Adipocyte (in vitro differentiated cells): Measurements from ENCODE around the gene GTPBP4.

ENCODE experiments used
- DNase-seq: peaks from one replicate; pipeline ENCODE4 v3.0.0-alpha.2; 2015; ENCODE audit warnings: low read depth
- H3K27me3 ChIP-seq: replicated peaks from 2 replicates; pipeline ENCODE4 v1.7.0; 2013; ENCODE audit warnings: mild to moderate bottlenecking, low read length, moderate library complexity; ENCODE audit not compliant: control insufficient read depth, insufficient read depth
- H3K36me3 ChIP-seq: 2 replicates; pipeline ENCODE4 v1.7.0; 2013; ENCODE audit warnings: low read length, mild to moderate bottlenecking, moderate library complexity; ENCODE audit not compliant: control insufficient read depth, insufficient read depth, severe bottlenecking
- H3K4me1 ChIP-seq: 2 replicates; pipeline ENCODE4 v1.7.0; 2013; ENCODE audit warnings: mild to moderate bottlenecking, low read length, moderate library complexity; ENCODE audit not compliant: control insufficient read depth, insufficient read depth
- H3K4me3 ChIP-seq: 2 replicates; pipeline ENCODE4 v1.7.0; 2013; ENCODE audit warnings: mild to moderate bottlenecking, low read length, moderate library complexity
- H3K9ac ChIP-seq: 2 replicates; pipeline ENCODE4 v1.7.0; 2013; ENCODE audit warnings: mild to moderate bottlenecking, low read length, moderate library complexity
- H3K9me3 ChIP-seq: 2 replicates; pipeline ENCODE4 v1.7.0; 2013; ENCODE audit warnings: mild to moderate bottlenecking, low read length, moderate library complexity; ENCODE audit not compliant: control insufficient read depth

GTPBP4 gene

GRCh38 chr10:987870-988666, at the start of gene GTPBP4:
GTPBP4 (plus strand) TSS chr10:988434; CDS start chr10:988480, 46 bp downstream.
- Histone ChIP-seq H3K4me1 (peaks cover 41% of the 10 kb centered on the region), H3K4me3 (peak within 1 kb of the TSS; percentile 99), H3K36me3 (peaks cover 3% of the 10 kb centered on the region), H3K9ac (peak within 1 kb of the TSS; percentile 99), H3K9me3 (no peaks in the 10 kb centered on the region), H3K27me3 (no peaks in the 10 kb centered on the region)
- peak; percentile 99 for DNase-seq

DNA sequence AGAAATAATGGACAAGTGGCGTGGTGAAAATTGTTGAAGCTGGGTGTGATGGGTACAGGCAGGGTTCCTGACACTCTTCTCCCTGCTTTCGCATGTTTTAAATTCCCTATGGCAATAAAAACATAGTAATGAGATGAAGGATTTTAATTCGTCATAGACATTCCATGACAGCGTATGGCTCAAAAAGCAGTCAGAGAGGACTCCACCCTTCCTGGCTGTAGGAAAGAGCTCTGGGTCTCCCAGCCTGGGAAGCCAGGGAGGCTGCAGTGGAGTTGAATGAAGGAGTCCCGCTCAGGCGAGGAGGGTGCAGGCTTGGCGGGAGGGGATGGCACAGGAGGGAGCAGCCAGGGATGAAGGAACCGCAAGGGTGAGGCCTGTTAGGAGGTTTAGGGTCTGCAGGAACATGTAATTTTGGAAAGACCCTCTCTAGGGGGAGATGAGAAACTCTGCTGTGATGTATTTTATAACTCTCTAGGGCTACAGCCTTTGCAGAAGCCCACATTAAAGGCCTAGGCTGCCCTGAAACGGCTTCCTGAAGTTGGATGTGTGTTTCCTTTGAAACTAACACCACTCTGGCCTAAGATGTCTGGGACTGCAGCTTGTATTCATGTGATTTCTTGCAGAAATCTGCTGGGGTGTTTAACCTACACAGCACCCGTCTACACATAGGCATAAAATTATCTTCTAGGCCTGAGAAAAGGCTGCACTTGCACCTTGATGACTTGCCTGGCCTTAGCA, 49.1 kb upstream of the GTPBP4 start:
- Histone ChIP-seq H3K9ac (no peak overlapping the region), H3K4me1 (no peaks in the 10 kb centered on the region), H3K4me3 (no peak overlapping the region), H3K27me3 (no peaks in the 10 kb centered on the region), H3K9me3 (no peaks in the 10 kb centered on the region), H3K36me3 (no peaks in the 10 kb centered on the region)
- DNase-seq: no peak

DNA sequence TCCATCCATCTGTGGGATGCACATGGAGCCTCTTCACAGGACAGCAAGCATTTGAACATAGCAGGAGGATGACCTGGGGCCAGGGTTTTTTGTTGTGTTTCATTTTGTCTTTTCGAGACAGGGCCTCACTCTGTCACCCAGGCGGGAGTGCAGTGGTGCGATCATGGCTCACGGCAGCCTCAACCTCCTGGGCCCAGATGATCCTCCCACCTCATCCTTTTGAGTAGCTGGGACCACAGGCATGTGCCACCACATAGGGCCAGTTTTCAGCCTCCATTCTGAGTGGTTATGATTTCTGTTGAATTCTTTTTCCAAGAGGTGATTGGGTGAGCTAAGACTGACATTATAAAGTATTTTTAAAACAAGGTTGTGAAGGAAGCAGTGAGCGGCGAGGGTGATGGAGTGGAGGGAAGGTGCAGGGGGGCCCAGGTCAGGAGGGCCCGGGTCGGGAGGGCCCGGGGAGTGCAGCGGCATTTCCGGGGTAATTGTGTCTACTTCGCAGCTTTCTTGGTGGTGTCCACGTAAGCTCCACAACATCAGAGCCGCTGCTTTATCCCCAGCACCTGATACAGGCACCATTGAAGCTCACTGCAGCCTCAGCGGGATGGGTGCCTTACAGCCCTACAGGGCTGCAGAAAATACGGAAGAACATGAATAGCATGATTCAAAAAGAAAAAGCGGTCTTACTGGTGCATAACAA, 44.8 kb upstream of the GTPBP4 start:
- no peak for DNase-seq
- no peaks in the 10 kb centered on the region for H3K9me3 ChIP-seq
- no peak overlapping the region for H3K9ac ChIP-seq
- H3K27me3 ChIP-seq: no peaks in the 10 kb centered on the region
- H3K4me1 ChIP-seq: peaks cover 7% of the 10 kb centered on the region
- no peaks in the 10 kb centered on the region for H3K36me3 ChIP-seq
- no peak overlapping the region for H3K4me3 ChIP-seq

DNA sequence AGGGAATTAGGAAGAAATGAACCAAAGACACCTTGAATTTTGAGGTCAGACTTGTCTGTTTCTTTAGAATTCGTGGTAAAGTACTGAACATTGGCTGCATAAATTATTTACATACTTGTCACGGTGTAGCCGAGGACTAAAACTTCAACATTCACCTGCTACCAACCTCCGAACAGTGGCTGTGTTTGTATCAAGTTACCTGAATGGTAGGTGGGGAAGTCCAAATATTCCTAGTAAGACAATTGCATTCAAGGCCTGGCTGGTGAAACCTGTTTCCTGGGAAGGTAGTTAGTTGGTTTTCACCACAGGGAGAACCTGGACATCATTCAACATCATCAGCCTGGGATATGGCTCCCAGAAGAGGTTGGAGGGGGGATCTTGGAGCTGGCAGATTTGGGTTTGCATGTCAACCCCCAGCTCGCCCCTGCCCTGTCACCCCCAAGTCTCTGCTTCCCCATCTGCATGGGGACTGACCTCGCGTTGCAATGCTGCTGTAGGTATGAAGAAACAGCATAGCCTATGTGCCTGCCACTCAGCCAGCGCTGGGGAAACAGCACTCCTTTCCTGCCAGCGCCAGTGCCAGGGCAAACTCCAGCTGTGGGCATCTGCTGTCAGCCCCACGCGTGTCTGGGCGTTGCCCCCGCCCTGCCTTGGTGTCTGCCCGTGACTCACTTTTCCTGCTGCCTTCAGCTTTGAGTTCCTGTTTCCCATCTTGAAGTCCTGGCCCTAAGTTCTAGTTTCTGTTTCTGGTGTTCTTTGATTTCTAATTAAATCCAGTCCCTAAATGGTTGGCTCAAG, 44.0 kb upstream of the GTPBP4 start:
- peaks cover 7% of the 10 kb centered on the region for H3K4me1 ChIP-seq
- H3K27me3 ChIP-seq: no peaks in the 10 kb centered on the region
- peak overlapping the region; percentile 55 for H3K4me3 ChIP-seq
- H3K36me3 ChIP-seq: no peaks in the 10 kb centered on the region
- H3K9me3 ChIP-seq: no peaks in the 10 kb centered on the region
- peak overlapping the region; percentile 69 for H3K9ac ChIP-seq
- peak; percentile 86 for DNase-seq

DNA sequence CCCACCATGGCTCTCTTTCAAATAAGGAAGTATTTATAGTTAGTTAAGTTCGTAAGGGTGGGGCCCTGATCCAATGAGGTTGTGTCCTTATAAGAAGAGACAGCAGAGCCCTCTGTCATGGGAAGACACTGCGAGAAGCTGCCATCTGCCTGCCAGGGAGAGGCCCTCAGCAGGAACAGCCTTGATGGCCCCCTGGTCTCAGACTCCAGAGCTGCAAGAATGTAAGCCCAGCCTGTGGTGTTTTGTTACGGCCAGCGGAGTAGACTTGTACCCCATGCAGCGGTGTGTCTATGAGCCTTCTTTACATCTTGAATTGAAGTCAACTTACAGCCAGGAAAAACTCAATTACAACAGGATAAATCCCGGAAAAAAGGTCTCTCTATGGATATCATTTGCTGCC, 42.5 kb upstream of the GTPBP4 start:
- Histone ChIP-seq H3K36me3 (no peaks in the 10 kb centered on the region), H3K9me3 (no peaks in the 10 kb centered on the region), H3K27me3 (peaks cover 1% of the 10 kb centered on the region), H3K4me1 (peaks cover 7% of the 10 kb centered on the region), H3K9ac (no peak overlapping the region), H3K4me3 (no peak overlapping the region)
- no peak for DNase-seq

- Histone ChIP-seq H3K4me3 (no peak overlapping the region), H3K4me1 (peaks cover 7% of the 10 kb centered on the region), H3K9me3 (no peaks in the 10 kb centered on the region), H3K36me3 (no peaks in the 10 kb centered on the region), H3K9ac (no peak overlapping the region), H3K27me3 (peaks cover 4% of the 10 kb centered on the region)
- DNase-seq: no peak
These were observed 41.2 kb upstream of the GTPBP4 start for GRCh38 chr10:947051-947450.

- H3K9me3 ChIP-seq: no peaks in the 10 kb centered on the region
- peaks cover 4% of the 10 kb centered on the region for H3K27me3 ChIP-seq
- H3K4me1 ChIP-seq: peaks cover 7% of the 10 kb centered on the region
- H3K9ac ChIP-seq: no peak overlapping the region
- DNase-seq: no peak
- H3K4me3 ChIP-seq: no peak overlapping the region
- no peaks in the 10 kb centered on the region for H3K36me3 ChIP-seq
These were observed 40.4 kb upstream of the GTPBP4 start for GRCh38 chr10:947881-948280.

DNA sequence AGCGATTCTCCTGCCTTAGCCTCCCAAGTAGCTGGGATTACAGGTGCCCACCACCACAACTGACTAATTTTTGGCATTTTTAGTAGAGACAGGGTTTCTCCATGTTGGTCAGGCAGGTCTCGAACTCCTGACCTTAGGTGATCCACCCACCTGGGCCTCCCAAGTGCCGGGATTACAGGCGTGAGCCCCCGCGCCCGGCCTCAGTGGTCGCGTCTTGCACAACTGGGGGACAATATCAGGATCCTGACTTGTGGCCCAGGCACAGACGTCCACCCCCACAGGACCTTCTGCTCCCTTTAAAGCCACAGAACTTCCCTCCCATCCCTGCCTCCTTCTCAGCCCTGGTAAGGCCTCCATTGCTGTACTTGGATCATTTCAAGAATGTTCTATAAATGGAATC, 39.9 kb upstream of the GTPBP4 start:
- Histone ChIP-seq H3K36me3 (no peaks in the 10 kb centered on the region), H3K27me3 (peaks cover 4% of the 10 kb centered on the region), H3K4me1 (peaks cover 7% of the 10 kb centered on the region), H3K9ac (no peak overlapping the region), H3K9me3 (no peaks in the 10 kb centered on the region), H3K4me3 (no peak overlapping the region)
- no peak for DNase-seq

GRCh38 chr10:949446-949845, 38.8 kb upstream of the GTPBP4 start:
- no peak for DNase-seq
- Histone ChIP-seq H3K27me3 (peaks cover 13% of the 10 kb centered on the region), H3K36me3 (no peaks in the 10 kb centered on the region), H3K4me3 (no peak overlapping the region), H3K4me1 (peaks cover 6% of the 10 kb centered on the region), H3K9ac (no peak overlapping the region), H3K9me3 (no peaks in the 10 kb centered on the region)

DNA sequence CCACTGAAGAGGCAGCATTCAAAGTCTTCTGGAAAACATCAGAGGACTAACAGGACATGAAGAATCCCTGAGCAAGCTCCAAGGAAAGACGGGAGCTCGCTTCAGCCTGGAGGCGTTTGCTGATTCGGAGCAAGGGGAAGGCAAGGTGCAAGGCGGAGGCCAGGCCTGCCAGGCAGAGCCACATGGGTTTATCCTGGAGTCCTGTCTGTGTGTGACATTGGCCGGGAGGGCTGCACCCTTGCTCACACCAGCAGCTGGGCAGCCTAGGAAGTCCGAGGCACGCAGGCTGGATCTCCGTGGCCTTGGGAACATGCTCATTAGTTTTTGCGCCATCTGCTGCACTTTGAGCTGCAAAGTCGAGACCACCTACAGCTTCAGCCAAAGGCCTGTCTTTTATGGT, 34.4 kb upstream of the GTPBP4 start:
- Histone ChIP-seq H3K9ac (no peak overlapping the region), H3K9me3 (no peaks in the 10 kb centered on the region), H3K36me3 (no peaks in the 10 kb centered on the region), H3K4me3 (no peak overlapping the region), H3K27me3 (peaks cover 33% of the 10 kb centered on the region), H3K4me1 (peaks cover under 1% of the 10 kb centered on the region)
- no peak for DNase-seq
